ENCODE data around the gene PLXNA4.

Gene PLXNA4

DNA sequence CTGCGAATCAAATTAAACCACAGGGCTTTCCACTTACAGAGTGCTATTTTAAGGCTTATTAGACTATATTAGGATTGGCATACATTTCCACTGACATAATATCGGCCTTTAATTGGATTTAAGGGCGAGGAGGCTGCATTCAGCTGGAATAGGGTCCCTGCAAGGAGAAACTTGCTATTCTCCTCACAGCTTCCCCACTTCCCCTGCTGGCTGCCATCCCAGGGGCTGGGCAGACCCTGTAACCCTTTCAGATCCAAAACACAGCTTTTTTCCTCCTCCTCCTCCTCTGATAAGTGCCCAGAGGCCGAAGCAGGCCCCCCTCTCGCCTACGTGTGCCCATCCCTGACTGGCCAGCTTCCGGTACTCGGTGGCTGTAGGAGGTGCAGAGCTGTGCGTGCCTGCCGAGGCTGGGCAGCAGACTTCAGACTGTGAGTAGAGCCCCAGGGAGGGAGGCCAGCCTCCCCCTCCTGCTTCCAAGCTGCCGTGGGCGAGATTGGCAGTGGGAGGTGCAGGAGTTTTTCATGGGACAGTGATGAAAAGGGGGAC is 224.2 kb downstream of the PLXNA4 start:
- DNase-seq (ENCODE audit: low read depth) = no peak

- DNase-seq (ENCODE audit: low read depth) = no peak
Observed at GRCh38 chr7:132350741-132351140, 225.5 kb downstream of the PLXNA4 start.

DNA sequence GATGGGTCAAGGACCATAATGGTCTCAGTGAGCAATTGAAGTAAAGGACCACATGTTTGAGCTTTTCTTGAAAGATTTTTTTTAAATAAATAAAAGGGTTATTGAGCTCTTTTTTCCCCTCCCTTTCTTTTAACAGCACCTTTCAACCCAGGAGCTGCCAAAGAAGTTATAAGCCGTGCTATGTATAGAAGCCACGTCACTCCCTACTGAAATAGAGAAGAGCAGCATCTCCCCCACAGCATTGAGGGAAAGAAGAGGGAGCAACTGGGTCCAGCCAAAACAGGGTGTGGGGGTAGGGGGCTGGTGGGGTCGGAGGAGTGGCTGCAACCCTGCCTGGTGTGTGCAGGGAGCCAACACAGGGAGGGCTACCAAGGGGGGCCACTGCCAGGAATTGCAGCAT is 227.2 kb downstream of the PLXNA4 start:
- DNase-seq (ENCODE audit: low read depth) = no peak

GRCh38 chr7:132348341-132348740 is 227.9 kb downstream of the PLXNA4 start:
- DNase-seq (ENCODE audit: low read depth) = no peak

DNA sequence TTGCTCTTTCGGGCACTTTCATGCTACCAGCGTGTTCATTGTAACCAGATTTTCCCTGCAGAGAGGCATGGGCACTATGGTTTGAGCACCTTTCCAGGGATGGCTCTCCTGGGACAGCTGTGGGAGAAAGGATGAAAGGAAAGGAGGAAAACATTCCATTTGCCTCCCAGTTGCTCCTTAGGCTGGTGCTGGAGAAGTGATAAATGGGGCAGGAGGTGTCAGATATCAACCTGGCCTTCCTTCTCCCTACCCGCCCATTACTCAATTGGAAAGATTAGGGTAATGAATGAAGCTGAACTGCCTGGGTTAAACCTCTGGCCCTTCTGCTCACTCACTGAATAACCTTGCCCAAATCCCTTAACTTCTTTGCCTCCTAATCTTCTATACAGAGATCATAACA is 228.4 kb downstream of the PLXNA4 start:
- no peak for DNase-seq (ENCODE audit: low read depth)

DNA sequence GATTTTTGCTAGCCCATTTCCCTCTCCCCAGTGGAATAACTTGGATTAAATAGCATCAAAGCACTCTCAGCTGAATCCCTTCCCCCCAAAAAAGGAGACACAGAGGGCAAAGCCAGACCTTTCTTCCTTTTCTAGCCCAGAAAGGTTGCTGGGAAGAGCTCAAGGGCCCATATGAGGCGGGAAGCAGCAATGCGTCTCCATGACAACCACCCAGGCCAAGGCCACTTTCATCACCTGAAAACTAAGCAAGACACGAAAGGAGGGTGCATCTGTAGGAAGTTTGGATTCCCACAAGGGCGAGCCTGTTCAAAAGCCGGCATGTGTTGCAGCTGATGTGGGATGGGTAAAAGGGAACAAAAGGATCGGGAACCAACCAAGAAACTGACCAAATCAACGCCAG is 229.1 kb downstream of the PLXNA4 start:
- DNase-seq (ENCODE audit: low read depth) = no peak

- DNase-seq (ENCODE audit: low read depth) = no peak
Observed at GRCh38 chr7:132345543-132346129, 230.6 kb downstream of the PLXNA4 start.

- DNase-seq (ENCODE audit: low read depth) = no peak
Observed at GRCh38 chr7:132345030-132345429, 231.2 kb downstream of the PLXNA4 start.

DNA sequence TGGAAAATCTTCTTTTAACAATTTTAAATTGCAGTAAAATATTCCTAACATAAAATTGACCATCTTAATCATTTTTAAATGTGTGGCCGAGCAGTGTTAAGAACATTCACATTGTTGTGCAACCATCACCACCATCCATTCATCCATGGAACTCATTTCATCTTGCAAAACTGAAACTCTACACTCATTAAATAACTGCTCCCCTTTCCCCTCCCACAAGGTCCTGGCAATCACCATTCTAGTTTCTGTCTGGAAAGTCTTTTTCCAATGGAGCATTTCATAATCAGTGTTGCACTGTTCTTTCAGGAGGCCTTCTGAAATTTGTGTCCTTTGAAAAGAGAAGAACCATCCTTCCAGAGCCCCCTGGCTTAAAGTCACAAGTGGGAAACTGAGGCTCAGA is 233.1 kb downstream of the PLXNA4 start:
- no peak for DNase-seq (ENCODE audit: low read depth)

DNA sequence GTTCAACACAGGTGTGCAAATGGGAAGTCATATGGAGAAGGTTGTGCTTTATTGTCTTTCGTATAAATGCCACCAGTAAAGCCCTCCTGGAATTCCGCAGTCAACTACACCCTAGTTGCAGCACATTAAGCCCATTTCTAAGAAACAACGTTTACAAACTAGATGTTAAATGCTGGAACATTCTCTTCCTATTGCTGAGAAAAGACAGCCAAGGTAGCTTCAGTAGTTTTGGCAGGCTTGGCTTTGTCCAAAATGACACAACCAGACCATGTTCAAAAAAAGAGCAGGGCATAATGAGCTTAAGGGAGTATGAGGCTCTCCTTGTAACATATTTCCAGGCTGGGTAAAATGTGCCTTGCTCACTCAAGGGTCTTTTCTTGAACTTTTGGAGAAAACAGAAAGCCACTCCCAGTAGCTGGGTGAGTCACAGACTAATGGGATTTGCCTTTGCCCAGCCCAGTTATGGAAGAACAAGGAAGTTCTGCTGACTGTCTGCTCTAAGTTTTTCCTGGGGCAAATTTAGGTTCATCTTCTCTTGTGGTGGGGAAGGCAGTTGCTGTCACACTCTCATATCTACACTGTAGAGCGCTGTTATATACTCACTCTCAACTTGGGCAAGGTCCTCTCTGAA is 238.7 kb downstream of the PLXNA4 start:
- DNase-seq (ENCODE audit: low read depth) = no peak

GRCh38 chr7:132336797-132337196 is 239.5 kb downstream of the PLXNA4 start:
- no peak for DNase-seq (ENCODE audit: low read depth)

DNA sequence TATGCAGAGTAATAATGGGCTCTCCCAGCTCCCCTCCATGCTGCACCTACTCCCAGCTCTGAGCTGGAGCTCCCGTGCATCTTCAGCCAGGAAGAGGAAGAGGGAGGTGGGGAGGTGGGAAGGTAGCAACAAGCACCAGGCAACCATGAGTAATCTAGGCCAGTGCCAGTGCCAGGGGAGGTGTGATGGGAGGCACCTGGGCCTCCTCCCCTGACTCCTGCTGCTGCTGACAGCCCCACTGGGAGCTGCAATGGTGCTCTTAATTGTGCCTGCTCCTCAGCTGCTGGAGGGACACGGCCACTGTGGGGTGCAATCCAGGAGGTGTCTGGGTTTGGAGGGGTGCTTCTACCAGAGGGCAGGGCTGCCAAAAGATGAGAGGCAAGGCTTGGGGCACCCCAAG is 243.0 kb downstream of the PLXNA4 start:
- DNase-seq (ENCODE audit: low read depth) = no peak

- DNase-seq (ENCODE audit: low read depth) = no peak
Observed at GRCh38 chr7:132328760-132329159, 247.5 kb downstream of the PLXNA4 start.

DNA sequence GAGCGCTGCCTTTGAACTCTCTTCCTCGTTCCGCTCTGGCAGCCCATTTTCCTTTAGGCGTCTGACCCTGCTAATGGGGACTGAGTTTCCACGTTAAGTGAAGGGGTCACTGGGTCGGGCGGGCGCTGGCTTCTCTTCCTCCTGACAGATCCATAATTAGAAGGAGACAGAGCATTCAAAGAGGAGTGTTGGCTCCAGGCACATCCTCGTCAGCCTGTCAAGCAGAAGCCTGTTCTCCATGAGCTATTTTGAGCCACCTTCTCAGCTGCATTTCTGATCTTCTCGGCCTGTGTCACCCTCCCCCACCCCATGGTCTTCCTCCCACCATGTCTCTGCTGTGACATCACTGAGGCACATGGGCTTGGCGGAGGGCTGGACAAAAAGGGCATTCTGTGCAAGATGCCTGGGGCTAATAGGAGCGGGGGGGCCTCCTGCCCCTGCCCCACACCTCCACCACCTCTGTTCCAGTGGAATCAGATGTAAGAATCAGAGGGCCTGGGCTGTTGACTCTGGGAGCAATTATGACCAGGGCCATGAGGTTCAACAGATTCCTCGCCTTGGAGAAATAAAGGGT is 248.1 kb downstream of the PLXNA4 start:
- DNase-seq (ENCODE audit: low read depth) = no peak

- DNase-seq (ENCODE audit: low read depth) = no peak
Observed at GRCh38 chr7:132326878-132327589, 249.2 kb downstream of the PLXNA4 start.

DNA sequence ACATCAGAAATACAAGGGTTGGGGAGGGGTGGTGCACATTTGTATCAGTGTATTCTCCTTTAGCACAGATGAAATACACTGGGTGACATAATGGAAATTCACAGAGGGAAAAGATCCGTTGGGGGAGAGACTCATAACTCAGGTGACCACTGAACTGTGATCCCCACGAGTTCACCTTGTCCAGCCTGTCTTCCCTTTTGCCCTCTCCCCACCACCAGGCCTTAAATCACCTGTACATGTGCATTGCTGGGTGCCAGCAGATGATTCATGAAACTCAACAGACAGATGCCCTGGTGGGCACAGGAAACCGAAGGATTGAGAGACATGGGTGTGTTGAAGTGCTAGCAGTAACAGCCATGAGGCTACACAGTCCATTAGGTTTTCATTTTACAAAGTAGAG is 253.3 kb downstream of the PLXNA4 start:
- DNase-seq (ENCODE audit: low read depth) = no peak

DNA sequence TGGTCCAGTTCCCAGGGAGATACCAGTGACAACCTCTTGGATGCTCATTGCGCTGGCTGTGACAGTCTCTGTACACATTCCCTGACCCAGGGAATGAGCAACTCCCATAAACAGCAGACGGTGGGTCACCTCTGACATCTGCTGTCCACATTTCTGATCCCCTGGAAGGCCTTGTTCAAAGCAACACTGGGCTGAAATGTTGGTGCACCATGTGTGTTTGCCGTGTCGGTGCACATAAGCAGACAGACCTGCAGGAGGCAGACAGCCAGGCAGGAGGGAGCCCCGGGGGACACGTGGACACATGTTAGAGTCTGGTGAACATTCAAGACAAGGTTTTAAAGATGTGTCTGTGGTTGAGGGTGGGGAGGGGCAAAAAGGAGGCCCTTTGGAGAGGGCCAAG is 254.9 kb downstream of the PLXNA4 start:
- DNase-seq (ENCODE audit: low read depth) = no peak

DNA sequence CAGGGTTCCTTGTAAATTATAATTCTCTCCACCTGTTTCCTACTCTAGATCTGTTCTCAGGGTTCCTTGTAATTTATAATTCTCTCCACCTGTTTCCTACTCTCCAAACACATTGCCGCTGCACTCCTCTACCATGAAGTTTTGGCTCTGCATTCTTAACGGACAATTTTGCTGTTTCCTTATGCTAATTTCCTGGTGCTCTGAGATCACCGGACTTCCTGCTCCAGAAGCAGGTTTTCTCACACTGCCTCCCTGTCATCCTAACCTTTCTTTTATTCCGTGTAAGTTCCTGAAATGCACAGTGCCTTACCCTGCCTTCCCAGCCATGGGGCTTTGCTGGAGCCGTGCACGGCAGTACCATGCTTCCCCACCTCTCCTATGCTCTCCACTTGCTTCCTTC is 256.8 kb downstream of the PLXNA4 start:
- DNase-seq (ENCODE audit: low read depth) = no peak

DNA sequence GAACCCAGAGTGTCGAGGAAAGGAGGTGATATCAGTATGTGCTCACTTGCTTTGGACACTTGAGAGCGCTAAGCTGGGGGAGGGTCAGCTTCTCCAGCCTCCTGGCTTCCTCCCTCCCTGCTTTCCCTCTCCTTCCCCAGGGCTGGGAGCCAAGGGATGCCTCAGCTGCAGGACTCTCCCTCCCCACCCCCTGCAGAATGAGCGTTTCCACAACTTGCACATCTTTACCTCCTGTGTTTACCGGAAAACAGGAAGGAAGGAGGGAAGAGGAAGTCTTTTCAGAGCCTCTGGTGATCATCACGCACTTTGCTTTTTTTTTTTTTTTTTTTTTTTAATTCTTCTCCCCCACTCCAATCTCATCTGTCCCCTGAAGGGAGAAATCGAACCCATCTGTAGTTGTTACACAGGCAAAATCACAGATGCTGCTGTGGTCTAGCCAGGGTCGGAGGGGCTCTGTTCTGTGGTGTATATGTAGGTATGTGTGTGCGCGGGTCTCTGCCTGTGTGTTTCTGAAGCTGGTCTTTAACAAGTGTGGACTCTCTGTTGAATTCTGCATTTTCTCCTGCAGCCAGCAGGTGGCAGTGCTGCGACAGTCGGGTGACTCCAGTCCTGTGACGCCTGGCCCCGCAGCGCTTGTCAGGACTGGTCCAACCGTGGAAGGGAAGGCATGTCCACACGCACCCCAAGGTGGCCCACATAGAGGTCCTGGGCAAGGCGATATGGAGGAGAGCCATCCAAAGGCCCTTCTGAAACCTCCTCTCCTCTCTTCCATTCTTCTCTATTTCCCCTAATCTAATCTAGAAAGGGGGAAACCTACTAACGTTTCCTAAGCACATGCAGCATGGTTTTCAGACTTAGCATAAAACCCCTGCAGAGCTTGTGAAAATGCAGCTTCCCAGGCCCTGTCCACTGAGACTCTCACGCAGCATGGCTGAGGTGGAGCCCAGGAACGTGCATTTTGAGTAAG is 257.6 kb downstream of the PLXNA4 start:
- peak; percentile 15 for DNase-seq (ENCODE audit: low read depth)

- DNase-seq (ENCODE audit: low read depth) = no peak
Observed at GRCh38 chr7:132317701-132318351, 258.4 kb downstream of the PLXNA4 start.

DNA sequence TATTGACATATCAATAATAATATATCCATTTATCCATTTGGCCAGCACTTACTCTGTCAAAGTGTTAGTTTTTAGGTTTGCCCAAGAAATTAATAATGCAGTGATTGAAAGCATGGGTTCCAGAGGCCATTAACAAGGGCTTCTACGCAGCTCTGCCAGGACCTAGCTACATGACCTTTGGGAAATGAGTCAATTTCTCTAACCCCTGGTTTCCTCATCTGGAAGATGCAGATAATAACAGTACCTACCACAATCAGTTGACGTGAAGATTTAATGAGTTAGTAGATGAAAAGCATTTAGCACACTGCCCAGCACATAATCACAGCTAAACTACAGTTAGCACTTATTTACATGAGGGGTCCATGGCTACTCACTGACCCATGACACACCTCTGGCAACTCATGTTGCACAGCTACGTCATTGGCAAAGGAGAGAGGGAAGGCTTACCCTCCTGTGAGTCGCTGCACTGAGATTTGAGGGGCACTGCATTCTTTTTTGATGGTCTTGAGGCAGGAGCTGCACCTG is 263.7 kb downstream of the PLXNA4 start:
- no peak for DNase-seq (ENCODE audit: low read depth)
